ENCODE results near the gene PDPN.

The PDPN gene

GRCh38 chr1:13618483-13618882, 34.9 kb downstream of the PDPN start:
- no peak for DNase-seq (ENCODE audit: low read depth)

DNA sequence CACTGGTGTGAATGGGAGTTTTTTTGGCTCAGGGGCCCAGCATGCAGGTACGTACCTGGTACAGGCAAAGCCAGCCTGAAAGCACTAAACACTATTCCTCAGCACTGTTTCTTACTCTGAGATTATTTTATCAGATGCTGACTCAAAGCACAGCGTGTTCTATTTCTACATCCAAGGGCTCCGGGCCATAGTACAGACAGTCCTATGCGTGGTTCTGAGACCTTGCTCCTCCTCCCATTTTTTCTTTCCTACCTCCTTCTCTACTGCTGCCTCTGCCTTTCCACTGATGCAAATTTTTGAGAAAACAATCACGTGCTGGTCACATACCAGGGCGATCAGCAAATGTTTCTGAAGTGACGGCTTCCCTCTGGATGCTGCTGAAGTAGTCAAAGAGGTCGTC, 36.3 kb downstream of the PDPN start:
- no peak for DNase-seq (ENCODE audit: low read depth)

- no peak for DNase-seq (ENCODE audit: low read depth)
Measured at GRCh38 chr1:13620825-13621224, 37.2 kb downstream of the PDPN start.

DNA sequence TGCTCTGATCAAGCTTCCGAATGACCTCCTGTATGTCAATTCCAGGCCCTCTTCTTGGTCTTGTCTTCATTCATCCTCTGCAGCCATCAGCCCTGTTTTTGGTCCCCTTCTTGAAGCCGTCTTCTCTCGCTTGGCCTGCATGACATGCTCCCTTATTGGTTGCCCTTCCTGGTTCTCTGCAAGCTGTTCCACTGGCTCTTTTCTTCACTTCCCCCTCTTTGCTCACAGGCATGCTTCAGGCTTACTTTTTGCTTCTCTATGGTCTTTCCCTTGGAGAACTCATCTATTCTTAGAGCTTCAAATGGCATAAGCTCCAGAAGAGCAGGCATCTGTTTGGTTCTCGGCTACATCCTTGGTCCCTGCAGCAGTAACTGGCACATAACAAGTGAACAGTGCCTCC, 38.8 kb downstream of the PDPN start:
- DNase-seq (ENCODE audit: low read depth) = no peak

DNA sequence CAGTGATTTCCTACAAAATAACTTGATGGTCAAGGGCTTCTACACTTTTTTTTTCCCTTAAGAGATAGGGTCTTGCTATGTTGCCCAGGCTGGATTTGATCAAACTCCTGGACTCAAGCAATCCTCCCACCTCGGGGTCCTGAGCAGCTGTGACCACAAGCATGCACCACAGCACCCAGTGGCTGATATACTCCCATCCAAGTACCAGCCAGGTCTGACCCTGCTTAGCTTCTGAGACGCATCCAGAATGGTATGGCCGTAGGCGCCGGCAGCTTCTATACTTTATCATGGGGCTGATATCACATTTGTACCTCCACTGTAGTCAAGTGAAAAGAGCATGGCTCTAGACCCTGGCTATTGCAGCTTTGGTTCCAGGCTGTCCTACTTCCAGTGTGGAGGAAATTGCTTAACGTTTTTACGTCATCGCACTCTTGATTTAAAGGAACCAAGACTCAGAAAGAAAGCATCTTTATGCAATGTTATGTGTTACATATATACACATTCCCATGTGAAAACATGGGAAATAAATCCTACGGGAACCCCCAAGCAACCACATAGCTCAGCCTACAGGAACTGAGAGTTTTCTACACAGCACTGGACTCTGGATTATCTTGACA, 39.5 kb downstream of the PDPN start:
- no peak for DNase-seq (ENCODE audit: low read depth)

DNA sequence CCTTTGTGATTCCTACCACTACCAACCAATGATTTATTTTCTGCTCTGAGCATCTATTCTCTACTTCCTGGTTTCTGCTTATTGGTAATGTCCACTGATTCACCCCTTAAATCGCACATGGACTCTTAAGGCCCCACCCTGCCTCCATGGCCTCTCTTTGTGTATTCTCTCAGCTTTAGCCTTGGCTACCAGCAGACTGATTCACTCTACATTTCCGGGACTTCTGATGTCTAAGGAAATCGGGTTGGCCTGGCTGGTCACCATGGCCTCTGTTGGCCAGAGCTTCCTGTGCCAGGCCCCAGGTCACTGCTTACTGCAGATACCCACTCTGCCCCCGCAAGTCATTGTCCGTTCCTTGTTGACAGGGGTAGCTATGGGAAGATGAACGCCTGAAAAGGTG, 40.9 kb downstream of the PDPN start:
- DNase-seq (ENCODE audit: low read depth) = no peak

GRCh38 chr1:13627127-13627526, 43.5 kb downstream of the PDPN start:
- DNase-seq (ENCODE audit: low read depth) = no peak

- no peak for DNase-seq (ENCODE audit: low read depth)
Measured at GRCh38 chr1:13628218-13628617, 44.6 kb downstream of the PDPN start.

DNA sequence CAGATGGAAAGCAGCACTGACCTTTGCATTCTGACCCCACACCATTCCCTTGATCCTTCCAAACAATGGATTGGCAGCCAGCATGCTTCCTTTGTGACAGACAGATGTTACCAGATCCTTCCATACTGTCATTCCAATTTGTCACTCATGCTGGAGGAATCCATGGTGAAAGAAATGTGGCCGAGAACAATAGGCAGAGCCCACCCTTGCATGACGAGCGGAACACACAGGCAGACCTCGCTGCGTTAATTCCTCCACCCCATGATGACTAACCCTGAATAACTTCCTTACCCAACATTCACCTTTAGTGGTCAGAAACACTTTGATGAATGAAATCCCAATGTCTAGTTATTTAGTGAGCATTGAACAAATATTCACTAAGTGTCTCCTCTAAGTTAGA, 45.1 kb downstream of the PDPN start:
- DNase-seq (ENCODE audit: low read depth) = no peak

DNA sequence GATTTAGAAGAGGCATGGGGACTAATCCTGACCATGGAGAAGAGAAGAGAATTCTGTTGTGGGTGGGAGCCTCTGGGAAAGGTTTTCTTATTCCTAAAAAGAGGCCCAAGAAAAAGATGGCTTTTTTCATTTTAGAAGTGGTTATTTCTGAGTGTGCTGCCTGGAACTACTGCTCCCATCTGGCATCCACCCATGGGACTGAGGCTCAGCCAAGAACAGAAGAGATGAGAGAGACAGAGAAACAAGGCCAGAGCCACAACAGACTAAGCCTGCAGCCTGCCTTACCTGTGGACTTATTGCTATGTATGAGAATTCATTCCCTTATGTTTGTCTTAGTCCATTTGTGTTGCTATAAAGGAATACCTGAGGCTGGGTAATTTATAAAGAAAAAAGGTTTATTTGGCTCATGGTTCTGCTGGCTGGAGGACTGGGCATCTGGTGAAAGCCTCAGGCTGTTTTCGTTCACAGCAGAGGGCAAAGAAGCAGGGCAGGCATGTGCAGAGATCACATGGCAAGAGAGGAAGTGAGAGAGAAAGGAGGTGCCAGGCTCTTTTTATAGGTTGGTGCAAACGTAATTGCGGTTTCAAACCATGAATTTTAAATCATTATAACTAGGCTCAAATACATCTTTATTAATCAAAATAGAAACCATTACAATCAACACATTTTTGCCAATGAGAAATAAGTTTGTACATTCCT, 58.8 kb downstream of the PDPN start:
- DNase-seq (ENCODE audit: low read depth) = no peak

- DNase-seq (ENCODE audit: low read depth) = no peak
Measured at GRCh38 chr1:13643017-13643416, 59.4 kb downstream of the PDPN start.

DNA sequence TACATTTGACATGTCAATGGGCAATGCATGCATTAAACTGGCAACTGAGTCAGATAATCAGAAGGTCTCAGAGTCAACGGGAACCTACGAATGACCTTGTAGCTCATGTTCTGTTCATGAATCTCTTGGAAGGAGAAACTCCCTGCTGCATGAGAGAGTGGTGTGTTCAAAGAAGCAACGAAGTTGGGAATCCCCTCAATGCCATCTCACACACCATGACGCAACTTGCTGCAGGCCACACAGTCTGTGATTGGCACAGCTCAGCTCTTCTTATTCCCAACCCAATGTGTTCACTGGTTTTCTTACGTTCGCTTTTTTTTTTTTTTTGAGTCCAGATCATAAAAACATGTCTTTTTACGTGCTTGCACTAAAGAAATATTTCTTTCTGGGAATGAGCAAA, 62.9 kb downstream of the PDPN start:
- DNase-seq (ENCODE audit: low read depth) = no peak

- no peak for DNase-seq (ENCODE audit: low read depth)
Measured at GRCh38 chr1:13651279-13651678, 67.6 kb downstream of the PDPN start.

DNA sequence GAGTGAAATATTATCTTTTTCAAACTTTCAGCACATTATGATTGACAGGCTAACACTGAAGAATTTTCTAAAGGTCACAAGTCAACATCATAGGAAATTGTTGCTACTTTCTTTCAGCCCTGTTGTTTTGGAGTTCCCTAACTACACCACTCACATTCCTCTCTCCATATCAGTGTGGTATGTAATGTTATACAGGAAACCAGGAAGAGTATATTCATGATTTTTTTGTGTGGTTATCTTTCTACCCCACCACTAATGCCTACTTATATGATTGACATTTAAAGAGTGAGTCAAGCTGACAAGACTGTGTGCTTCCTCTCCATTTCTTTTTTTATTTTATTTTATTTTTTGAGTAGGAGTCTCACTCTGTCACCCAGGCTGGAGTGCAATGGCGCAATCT, 68.6 kb downstream of the PDPN start:
- no peak for DNase-seq (ENCODE audit: low read depth)

DNA sequence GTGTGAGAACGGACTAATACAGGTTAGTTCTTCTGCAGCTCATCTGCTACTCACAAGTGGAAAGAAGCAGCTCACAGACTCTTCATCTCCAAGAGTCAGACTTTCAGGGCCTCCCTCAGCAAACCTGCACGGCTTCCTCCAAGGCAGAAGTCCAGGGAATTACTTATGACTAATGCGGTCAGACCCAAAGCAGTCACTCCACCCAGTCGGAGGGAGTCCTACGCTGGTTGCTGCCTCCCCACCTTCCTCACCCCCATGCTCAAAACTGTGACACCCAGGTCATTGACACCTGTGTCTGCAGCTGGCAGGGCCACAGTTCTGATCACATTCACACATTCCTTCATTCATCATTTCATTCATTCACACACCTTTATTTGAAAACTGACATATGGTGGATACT, 77.9 kb downstream of the PDPN start:
- DNase-seq (ENCODE audit: low read depth) = no peak

GRCh38 chr1:13662493-13662892, 78.9 kb downstream of the PDPN start:
- no peak for DNase-seq (ENCODE audit: low read depth)

DNA sequence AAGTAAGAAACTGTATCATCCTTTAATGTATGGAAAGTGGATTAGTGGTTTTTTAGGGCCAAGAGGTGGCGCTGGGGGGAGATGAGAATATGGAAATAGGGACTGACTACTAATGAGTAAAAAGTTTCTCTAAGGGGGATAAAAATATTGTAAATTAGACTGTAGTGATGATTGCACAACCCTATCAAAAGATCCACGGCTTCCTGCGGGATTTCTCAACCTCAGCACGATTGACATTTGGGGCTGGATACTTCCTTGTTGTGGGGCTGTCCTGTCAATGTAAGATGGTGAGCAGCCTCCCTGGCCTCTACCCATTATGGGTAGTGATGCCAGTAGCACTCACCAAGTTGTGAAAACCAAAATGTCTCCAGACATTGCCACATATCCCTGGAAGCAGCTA, 80.3 kb downstream of the PDPN start:
- DNase-seq (ENCODE audit: low read depth) = no peak

DNA sequence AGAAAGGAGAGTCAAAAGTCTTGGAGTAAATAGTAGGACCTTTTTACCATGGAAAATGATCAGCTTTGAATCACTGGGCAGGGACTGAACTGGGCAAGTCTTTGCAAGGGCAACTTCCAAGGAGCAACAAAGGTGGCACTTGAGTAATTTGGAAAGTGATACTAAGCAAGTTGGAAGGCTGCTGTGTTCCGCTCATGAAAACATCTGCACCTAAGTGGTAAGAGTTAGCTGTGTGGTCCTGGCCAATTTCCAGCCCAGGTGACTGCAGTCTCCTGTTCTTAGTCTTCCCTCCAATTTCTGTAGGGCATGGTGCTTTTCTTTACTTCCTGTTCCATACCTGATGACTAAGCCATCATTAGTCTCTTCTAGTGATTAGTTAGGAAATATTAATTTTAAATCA, 80.8 kb downstream of the PDPN start:
- no peak for DNase-seq (ENCODE audit: low read depth)

- DNase-seq (ENCODE audit: low read depth) = no peak
Measured at GRCh38 chr1:13666317-13666716, 82.7 kb downstream of the PDPN start.

Measured in T-helper 22 cell (primary cell).